Iris pigment epithelial cell (primary cell): ENCODE data around the gene NXPH3.
"Not testable (repeated sequence)": the region's sequence is repeated elsewhere in the genome, so short reads cannot be mapped to it uniquely, and the experiment has no call there.

Experiments used
- DNase-seq: peaks from one replicate; pipeline ENCODE4 v3.0.0-alpha.2; 2011; ENCODE audit warnings: low read depth

Gene NXPH3

GRCh38 chr17:49554694-49555494 lies 20.8 kb upstream of the NXPH3 start:
- no peak for DNase-seq

- DNase-seq, result no peak
Measured at GRCh38 chr17:49555495-49556222, 20.0 kb upstream of the NXPH3 start.

- peak; percentile 56 for DNase-seq
Measured at GRCh38 chr17:49556223-49556943, 19.3 kb upstream of the NXPH3 start.

- peak; percentile 54 for DNase-seq
Measured at GRCh38 chr17:49557312-49558024, 18.2 kb upstream of the NXPH3 start.

- no peak for DNase-seq
Measured at GRCh38 chr17:49564638-49565037, 11.0 kb upstream of the NXPH3 start.

- DNase-seq, result peak; percentile 69
Measured at GRCh38 chr17:49565948-49566491, 9.7 kb upstream of the NXPH3 start.

- no peak for DNase-seq
Measured at GRCh38 chr17:49566668-49567071, 9.0 kb upstream of the NXPH3 start.

- DNase-seq, result no peak
Measured at GRCh38 chr17:49567104-49567521, 8.6 kb upstream of the NXPH3 start.

- peak; percentile 63 for DNase-seq
Measured at GRCh38 chr17:49567871-49568694, 7.6 kb upstream of the NXPH3 start.

GRCh38 chr17:49568695-49569047 lies 7.0 kb upstream of the NXPH3 start:
- DNase-seq, result not testable (repeated sequence)

GRCh38 chr17:49570540-49571242 lies 5.0 kb upstream of the NXPH3 start:
- no peak for DNase-seq

- no peak for DNase-seq
Measured at GRCh38 chr17:49571283-49571682, 4.4 kb upstream of the NXPH3 start.

- no peak for DNase-seq
Measured at GRCh38 chr17:49571764-49572163, 3.9 kb upstream of the NXPH3 start.

GRCh38 chr17:49572226-49572625 lies 3.4 kb upstream of the NXPH3 start:
- no peak for DNase-seq

- DNase-seq, result no peak
Measured at GRCh38 chr17:49572806-49573420, 2.8 kb upstream of the NXPH3 start.

GRCh38 chr17:49573510-49574322 lies 2.0 kb upstream of the NXPH3 start:
- DNase-seq, result no peak

- DNase-seq, result no peak
Measured at GRCh38 chr17:49574323-49574781, 1.3 kb upstream of the NXPH3 start.

- DNase-seq, result no peak
Measured at GRCh38 chr17:49574945-49575678, 559 bp upstream of the NXPH3 start.
